Measurements from ENCODE around the gene PELI3.

PELI3 gene

GRCh38 chr11:66466225-66467033 lies at the start of gene PELI3:
Gene PELI3, plus strand, starts transcription at chr11:66466905. Its CDS starts 1,224 bp downstream, at chr11:66468129.
- no peaks in the 10 kb centered on the region for H3K9me3 ChIP-seq (ENCODE audit: control insufficient read depth in 1 of 2, low read length in 2 of 2)
- H3K4me3 ChIP-seq (ENCODE audit: low read depth in 1 of 2, low read length in 2 of 2): peak within 1 kb of the TSS; percentile 74 to 81
- peak within 1 kb of the TSS; percentile 10 for H3K27ac ChIP-seq (ENCODE audit: low read depth, low read length)
- peak within 1 kb of the TSS; percentile 51 to 68 for H3K9ac ChIP-seq (ENCODE audit: low read depth in 1 of 2, low read length in 2 of 2)
- no peaks in the 10 kb centered on the region for H3K36me3 ChIP-seq (ENCODE audit: control insufficient read depth in 1 of 2, insufficient read depth in 2 of 2, low read length in 2 of 2)
- H3K4me1 ChIP-seq (ENCODE audit: control insufficient read depth in 1 of 2, insufficient read depth in 2 of 2, low read length in 2 of 2): peaks cover 10 to 12% of the 10 kb centered on the region in 2 donors
- H3K27me3 ChIP-seq (ENCODE audit: control insufficient read depth in 1 of 2, insufficient read depth in 2 of 2, low read length in 2 of 2): no peaks in the 10 kb centered on the region

- peaks cover 7 to 29% of the 10 kb centered on the region in 2 donors for H3K27me3 ChIP-seq (ENCODE audit: control insufficient read depth in 1 of 2, insufficient read depth in 2 of 2, low read length in 2 of 2)
- no peak overlapping the region for H3K27ac ChIP-seq (ENCODE audit: low read depth, low read length)
- H3K9me3 ChIP-seq (ENCODE audit: control insufficient read depth in 1 of 2, low read length in 2 of 2): no peaks in the 10 kb centered on the region
- no peak overlapping the region for H3K4me3 ChIP-seq (ENCODE audit: low read depth in 1 of 2, low read length in 2 of 2)
- H3K4me1 ChIP-seq (ENCODE audit: control insufficient read depth in 1 of 2, insufficient read depth in 2 of 2, low read length in 2 of 2): no peaks in the 10 kb centered on the region
- H3K9ac ChIP-seq (ENCODE audit: low read depth in 1 of 2, low read length in 2 of 2): no peak overlapping the region
- H3K36me3 ChIP-seq (ENCODE audit: control insufficient read depth in 1 of 2, insufficient read depth in 2 of 2, low read length in 2 of 2): no peaks in the 10 kb centered on the region
Observed at GRCh38 chr11:66417000-66417399, 49.7 kb upstream of the PELI3 start.

- Histone ChIP-seq H3K27me3 (ENCODE audit: control insufficient read depth in 1 of 2, insufficient read depth in 2 of 2, low read length in 2 of 2) (peaks cover 7 to 29% of the 10 kb centered on the region in 2 donors), H3K4me1 (ENCODE audit: control insufficient read depth in 1 of 2, insufficient read depth in 2 of 2, low read length in 2 of 2) (no peaks in the 10 kb centered on the region), H3K4me3 (ENCODE audit: low read depth in 1 of 2, low read length in 2 of 2) (no peak overlapping the region), H3K36me3 (ENCODE audit: control insufficient read depth in 1 of 2, insufficient read depth in 2 of 2, low read length in 2 of 2) (no peaks in the 10 kb centered on the region), H3K27ac (ENCODE audit: low read depth, low read length) (no peak overlapping the region), H3K9ac (ENCODE audit: low read depth in 1 of 2, low read length in 2 of 2) (no peak overlapping the region), H3K9me3 (ENCODE audit: control insufficient read depth in 1 of 2, low read length in 2 of 2) (no peaks in the 10 kb centered on the region)
Observed at GRCh38 chr11:66418168-66418985, 48.3 kb upstream of the PELI3 start.

- H3K36me3 ChIP-seq (ENCODE audit: control insufficient read depth in 1 of 2, insufficient read depth in 2 of 2, low read length in 2 of 2): no peaks in the 10 kb centered on the region
- H3K9ac ChIP-seq (ENCODE audit: low read depth in 1 of 2, low read length in 2 of 2): no peak overlapping the region
- no peaks in the 10 kb centered on the region for H3K4me1 ChIP-seq (ENCODE audit: control insufficient read depth in 1 of 2, insufficient read depth in 2 of 2, low read length in 2 of 2)
- H3K4me3 ChIP-seq (ENCODE audit: low read depth in 1 of 2, low read length in 2 of 2): no peak overlapping the region
- no peak overlapping the region for H3K27ac ChIP-seq (ENCODE audit: low read depth, low read length)
- H3K27me3 ChIP-seq (ENCODE audit: control insufficient read depth in 1 of 2, insufficient read depth in 2 of 2, low read length in 2 of 2): peaks cover 7 to 26% of the 10 kb centered on the region in 2 donors
- H3K9me3 ChIP-seq (ENCODE audit: control insufficient read depth in 1 of 2, low read length in 2 of 2): no peaks in the 10 kb centered on the region
Observed at GRCh38 chr11:66418986-66419308, 47.8 kb upstream of the PELI3 start.

- Histone ChIP-seq H3K36me3 (ENCODE audit: control insufficient read depth in 1 of 2, insufficient read depth in 2 of 2, low read length in 2 of 2) (no peaks in the 10 kb centered on the region), H3K9me3 (ENCODE audit: control insufficient read depth in 1 of 2, low read length in 2 of 2) (no peaks in the 10 kb centered on the region), H3K9ac (ENCODE audit: low read depth in 1 of 2, low read length in 2 of 2) (no peak overlapping the region), H3K4me3 (ENCODE audit: low read depth in 1 of 2, low read length in 2 of 2) (no peak overlapping the region), H3K4me1 (ENCODE audit: control insufficient read depth in 1 of 2, insufficient read depth in 2 of 2, low read length in 2 of 2) (no peaks in the 10 kb centered on the region), H3K27ac (ENCODE audit: low read depth, low read length) (no peak overlapping the region), H3K27me3 (ENCODE audit: control insufficient read depth in 1 of 2, insufficient read depth in 2 of 2, low read length in 2 of 2) (peaks cover 7 to 21% of the 10 kb centered on the region in 2 donors)
Observed at GRCh38 chr11:66419825-66420224, 46.9 kb upstream of the PELI3 start.

GRCh38 chr11:66420671-66421476 lies 45.8 kb upstream of the PELI3 start, which contains the start of gene NPAS4:
Gene NPAS4, plus strand, starts transcription at chr11:66421035. Its CDS starts 145 bp downstream, at chr11:66421180.
- Histone ChIP-seq H3K4me1 (ENCODE audit: control insufficient read depth in 1 of 2, insufficient read depth in 2 of 2, low read length in 2 of 2) (no peaks in the 10 kb centered on the region), H3K9ac (ENCODE audit: low read depth in 1 of 2, low read length in 2 of 2) (no peak within 1 kb of the TSS), H3K36me3 (ENCODE audit: control insufficient read depth in 1 of 2, insufficient read depth in 2 of 2, low read length in 2 of 2) (no peaks in the 10 kb centered on the region), H3K27ac (ENCODE audit: low read depth, low read length) (no peak within 1 kb of the TSS), H3K27me3 (ENCODE audit: control insufficient read depth in 1 of 2, insufficient read depth in 2 of 2, low read length in 2 of 2) (peaks cover 7 to 21% of the 10 kb centered on the region in 2 donors), H3K4me3 (ENCODE audit: low read depth in 1 of 2, low read length in 2 of 2) (no peak within 1 kb of the TSS), H3K9me3 (ENCODE audit: control insufficient read depth in 1 of 2, low read length in 2 of 2) (no peaks in the 10 kb centered on the region)

GRCh38 chr11:66421492-66422205 lies 45.1 kb upstream of the PELI3 start:
- Histone ChIP-seq H3K9me3 (ENCODE audit: control insufficient read depth in 1 of 2, low read length in 2 of 2) (no peaks in the 10 kb centered on the region), H3K36me3 (ENCODE audit: control insufficient read depth in 1 of 2, insufficient read depth in 2 of 2, low read length in 2 of 2) (no peaks in the 10 kb centered on the region), H3K27me3 (ENCODE audit: control insufficient read depth in 1 of 2, insufficient read depth in 2 of 2, low read length in 2 of 2) (peaks cover 7 to 18% of the 10 kb centered on the region in 2 donors), H3K9ac (ENCODE audit: low read depth in 1 of 2, low read length in 2 of 2) (no peak overlapping the region), H3K4me3 (ENCODE audit: low read depth in 1 of 2, low read length in 2 of 2) (no peak overlapping the region), H3K4me1 (ENCODE audit: control insufficient read depth in 1 of 2, insufficient read depth in 2 of 2, low read length in 2 of 2) (no peaks in the 10 kb centered on the region), H3K27ac (ENCODE audit: low read depth, low read length) (no peak overlapping the region)

- no peaks in the 10 kb centered on the region for H3K36me3 ChIP-seq (ENCODE audit: control insufficient read depth in 1 of 2, insufficient read depth in 2 of 2, low read length in 2 of 2)
- no peaks in the 10 kb centered on the region for H3K9me3 ChIP-seq (ENCODE audit: control insufficient read depth in 1 of 2, low read length in 2 of 2)
- H3K27ac ChIP-seq (ENCODE audit: low read depth, low read length): no peak overlapping the region
- no peak overlapping the region for H3K9ac ChIP-seq (ENCODE audit: low read depth in 1 of 2, low read length in 2 of 2)
- no peak overlapping the region for H3K4me3 ChIP-seq (ENCODE audit: low read depth in 1 of 2, low read length in 2 of 2)
- H3K27me3 ChIP-seq (ENCODE audit: control insufficient read depth in 1 of 2, insufficient read depth in 2 of 2, low read length in 2 of 2): no peaks in the 10 kb centered on the region
- H3K4me1 ChIP-seq (ENCODE audit: control insufficient read depth in 1 of 2, insufficient read depth in 2 of 2, low read length in 2 of 2): no peaks in the 10 kb centered on the region
Observed at GRCh38 chr11:66426314-66426713, 40.4 kb upstream of the PELI3 start.

GRCh38 chr11:66428933-66429332 lies 37.8 kb upstream of the PELI3 start:
- peaks cover 0 to 4% of the 10 kb centered on the region in 2 donors for H3K36me3 ChIP-seq (ENCODE audit: control insufficient read depth in 1 of 2, insufficient read depth in 2 of 2, low read length in 2 of 2)

More at GRCh38 chr11:66428933-66429332, 37.8 kb upstream of the PELI3 start:
- H3K27ac ChIP-seq (ENCODE audit: low read depth, low read length): no peak overlapping the region
- no peaks in the 10 kb centered on the region for H3K4me1 ChIP-seq (ENCODE audit: control insufficient read depth in 1 of 2, insufficient read depth in 2 of 2, low read length in 2 of 2)
- no peak overlapping the region for H3K9ac ChIP-seq (ENCODE audit: low read depth in 1 of 2, low read length in 2 of 2)
- H3K9me3 ChIP-seq (ENCODE audit: control insufficient read depth in 1 of 2, low read length in 2 of 2): no peaks in the 10 kb centered on the region
- no peaks in the 10 kb centered on the region for H3K27me3 ChIP-seq (ENCODE audit: control insufficient read depth in 1 of 2, insufficient read depth in 2 of 2, low read length in 2 of 2)
- no peak overlapping the region for H3K4me3 ChIP-seq (ENCODE audit: low read depth in 1 of 2, low read length in 2 of 2)
